GM19463 (cell line): Measurements from ENCODE around the gene CEP135.
"Not testable (repeated sequence)": the region's sequence is repeated elsewhere in the genome, so short reads cannot be mapped to it uniquely, and the experiment has no call there.

Experiments
- ATAC-seq: cut with Tn5 transposase; IDR thresholded peaks from one replicate; pipeline ENCODE4 v1.9.1; 2021; ENCODE audit warnings: mild to moderate bottlenecking, moderate library complexity; ENCODE audit not compliant: unreplicated experiment

CEP135 gene

DNA sequence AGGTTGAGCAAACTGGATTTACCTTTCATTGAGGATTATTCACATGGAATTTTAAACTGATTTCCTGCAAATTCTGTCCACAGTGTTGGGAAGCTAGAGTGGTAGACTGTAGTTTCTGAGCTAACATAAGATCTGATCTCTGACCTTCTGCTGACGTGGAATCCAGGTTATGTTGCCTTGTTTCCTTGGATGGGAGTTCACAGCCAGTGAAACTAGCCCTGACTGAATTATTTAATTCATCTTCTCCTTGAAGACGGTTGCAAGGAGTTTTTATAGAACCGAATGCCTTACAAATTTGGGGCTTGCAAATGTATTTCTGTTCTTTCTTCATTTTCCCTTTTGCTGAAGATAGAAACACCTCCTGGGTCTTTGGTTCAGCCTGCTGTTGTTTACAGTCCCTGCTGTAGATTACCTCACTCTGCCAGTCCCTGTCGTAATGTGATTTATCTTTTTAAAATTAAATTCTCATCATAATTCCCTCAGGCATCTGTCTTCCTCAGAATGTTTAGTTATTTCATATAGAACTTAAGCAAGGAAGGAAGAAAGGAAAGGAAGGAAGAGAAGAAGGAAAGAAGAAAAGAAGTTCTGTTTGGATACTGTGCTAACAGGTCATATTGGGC is 113.9 kb downstream of the CEP135 start:
- ATAC-seq, result no peak

- ATAC-seq, result no peak
These were observed 117.7 kb downstream of the CEP135 start for GRCh38 chr4:56066493-56066892.

DNA sequence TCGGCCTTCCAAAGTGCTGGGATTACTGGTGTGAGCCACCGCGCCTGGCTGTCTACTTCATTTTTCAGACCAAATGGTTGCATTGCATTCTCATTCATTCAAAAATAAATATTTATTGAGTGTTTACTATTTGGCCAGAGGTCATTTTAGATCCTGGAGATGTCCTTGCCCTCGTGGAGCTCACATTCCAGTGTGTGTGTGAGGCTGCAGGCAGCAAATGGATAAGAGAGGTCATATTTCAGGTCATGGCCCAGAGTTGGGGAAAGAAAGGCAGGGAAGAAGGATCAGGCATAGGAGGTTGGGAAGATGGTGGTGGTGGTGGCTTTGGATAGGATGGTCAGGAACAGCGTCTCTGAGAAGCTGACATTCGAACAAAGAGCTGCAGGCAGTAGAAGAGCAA is 119.1 kb downstream of the CEP135 start:
- no peak for ATAC-seq

GRCh38 chr4:56072730-56073129 is 124.0 kb downstream of the CEP135 start:
- ATAC-seq, result not testable (repeated sequence)

- no peak for ATAC-seq
These were observed 128.9 kb downstream of the CEP135 start for GRCh38 chr4:56077676-56078075.

DNA sequence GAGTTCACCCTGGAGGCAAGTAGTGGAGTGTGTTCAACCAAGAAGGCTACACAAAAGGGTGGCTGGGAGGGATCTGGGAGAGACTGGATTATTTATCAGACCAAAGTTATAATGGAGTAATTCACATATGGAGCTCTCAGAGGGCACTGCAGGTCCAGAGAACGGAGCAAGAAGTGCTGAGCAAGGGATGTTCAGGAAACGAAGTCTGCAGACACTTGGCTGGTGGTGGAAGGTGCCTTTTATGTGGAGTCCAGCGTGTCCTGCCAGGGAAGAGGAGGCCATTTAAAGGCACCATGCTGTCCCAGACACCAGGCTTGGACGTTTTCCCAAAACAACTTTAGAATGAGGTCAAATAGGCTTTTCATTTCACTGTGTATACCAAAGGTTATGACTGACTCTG is 130.1 kb downstream of the CEP135 start:
- no peak for ATAC-seq

DNA sequence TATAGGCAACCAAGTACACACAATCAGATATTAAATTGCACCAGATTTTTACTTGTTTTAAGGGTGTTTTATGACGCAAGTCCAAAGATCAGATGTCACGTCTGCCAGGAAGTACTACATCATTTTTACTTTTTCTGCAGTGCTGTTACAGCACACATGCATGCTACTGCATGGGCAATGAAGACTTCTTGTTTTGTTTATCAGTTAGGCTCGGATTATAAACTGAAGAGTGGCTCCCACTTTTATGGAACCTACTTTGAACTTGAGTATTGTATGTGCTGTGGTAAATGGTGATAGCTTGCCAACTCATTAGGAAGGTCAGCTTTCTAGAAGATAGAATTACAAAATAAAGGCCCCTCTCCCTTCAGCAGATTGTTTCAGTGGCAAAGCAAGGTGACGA is 131.6 kb downstream of the CEP135 start:
- no peak for ATAC-seq

- ATAC-seq, result no peak
These were observed 134.1 kb downstream of the CEP135 start for GRCh38 chr4:56082829-56083228.
